Testis (tissue), 3 donors: ENCODE data around the gene NCS1. TPM values are rescaled to one million over a fixed set of nuclear protein-coding genes. Genes with fewer than 3 reads are reported as not detected.
A peak's percentile ranks its signal among the peaks of the same experiment; 100 is the strongest.

Experiments
- DNase-seq: peaks from one replicate; pipeline ENCODE4 v3.0.0-alpha.2; 2019
- H3K27ac ChIP-seq, 2 donors: fragments of 200-600 bp; sonication (generic); one replicate each; pipeline ENCODE4 v1.5.1; 2019
- H3K27me3 ChIP-seq: fragments of 200-600 bp; sonication (generic); one replicate; pipeline ENCODE4 v1.5.1; 2019
- H3K36me3 ChIP-seq: fragments of 200-600 bp; sonication (generic); one replicate; pipeline ENCODE4 v1.5.1; 2017; ENCODE audit warnings: low read depth; ENCODE audit errors: missing control alignments
- H3K4me1 ChIP-seq: fragments of 200-600 bp; sonication (generic); one replicate; pipeline ENCODE4 v1.5.1; 2019
- H3K4me3 ChIP-seq, 2 donors: fragments of 200-600 bp; sonication (generic); one replicate each; pipeline ENCODE4 v1.5.1; 2017 to 2019
- H3K9me3 ChIP-seq: fragments of 200-600 bp; sonication (generic); one replicate; pipeline ENCODE4 v1.5.1; 2017
- CTCF ChIP-seq, 3 experiments: fragments of 450-650 bp in 2 of 3; fragments of 200-600 bp in 1 of 3; sonication (generic) in 1 of 3; IDR thresholded peaks; one replicate each; pipeline ENCODE4 v1.5.1; 2016 to 2019; ENCODE audit warnings: antibody characterized with exemption in 3 of 3, mild to moderate bottlenecking in 2 of 3, moderate library complexity in 1 of 3
- POLR2A ChIP-seq: fragments of 450-650 bp; IDR thresholded peaks from one replicate; pipeline ENCODE4 v1.6.1; 2017; ENCODE audit warnings: antibody characterized with exemption, mild to moderate bottlenecking, moderate library complexity
- WGBS, 2 donors: methylation state at CpG; one replicate each; pipeline ENCODE4 v1.1.5; 2018; 5-methylcytosine and 5-hydroxymethylcytosine counted together
- intact Hi-C: fragments of 100-400 bp; cut with DNase I; formaldehyde crosslinking; loops from one replicate; pipeline ENCODE4 v1.15.1; 2023; ENCODE audit warnings: low total_unique reads
- polyA plus RNA-seq: library from polyadenylated mRNA; stranded (reverse); fragments of 350-450 nt; fragmentation: Illumina TruSeq; extraction: RNeasy Lipid Tissue Mini Kit (QIAGEN cat#74804); gene quantifications from one replicate; pipeline ENCODE4 v1.2.3, GENCODE V29; 2014; ENCODE audit warnings: low read depth, low replicate concordance; ENCODE audit not compliant: insufficient read depth
- total RNA-seq, 2 donors: library from RNA; depleted of rRNA; stranded (reverse); fragments of >200 nt; gene quantifications; one replicate each; pipeline ENCODE4 v1.2.3, GENCODE V29; 2016

NCS1 gene
- total and polyA plus RNA-seq, 3 donors from 2014 or later, result 5.2 to 13.0 (median 5.2) TPM

- H3K4me3 ChIP-seq, result no peak overlapping the region
- H3K27ac ChIP-seq, result no peak overlapping the region
- 91 to 96% methylated on average over 10 to 26 of the region's 26 CpGs for WGBS, 2 donors
- no peaks in the 10 kb centered on the region for H3K36me3 ChIP-seq
- no peaks in the 10 kb centered on the region for H3K9me3 ChIP-seq
- intact Hi-C loops, result loop anchor here (5.0 to 10.0 kb wide), 2 partner anchors 127 to 350 kb away; no protein-coding TSS in a partner anchor
- no peaks in the 10 kb centered on the region for H3K4me1 ChIP-seq
- DNase-seq, result no peak
- H3K27me3 ChIP-seq, result no peaks in the 10 kb centered on the region
- TF ChIP-seq CTCF (IDR thresholded peaks at IDR 0.05) (no peak), POLR2A (no peak)
These were observed 62.4 kb downstream of the NCS1 start for GRCh38 chr9:130234340-130235260.

GRCh38 chr9:130235558-130236435 is 63.6 kb downstream of the NCS1 start:
- H3K9me3 ChIP-seq, result no peaks in the 10 kb centered on the region
- H3K4me1 ChIP-seq, result no peaks in the 10 kb centered on the region
- intact Hi-C loops, result loop anchor here (5.0 to 10.0 kb wide), 2 partner anchors 128 to 351 kb away; no protein-coding TSS in a partner anchor
- DNase-seq, result peak; percentile 78
- 52 to 66% methylated on average over 24 to 45 of the region's 45 CpGs for whole genome bisulfite sequencing, 2 donors
- H3K36me3 ChIP-seq, result no peaks in the 10 kb centered on the region
- H3K4me3 ChIP-seq, result no peak overlapping the region
- H3K27ac ChIP-seq, result no peak overlapping the region
- TF ChIP-seq CTCF (IDR thresholded peaks at IDR 0.05) (peak; percentile 97 to 100 (median 98)), POLR2A (no peak)
- H3K27me3 ChIP-seq, result no peaks in the 10 kb centered on the region

GRCh38 chr9:130236436-130236985 is 64.3 kb downstream of the NCS1 start:
- 57 to 72% methylated on average over 9 to 10 of the region's 10 CpGs for WGBS, 2 donors
- intact Hi-C loops, result loop anchor here (5.0 to 10.0 kb wide), 2 partner anchors 129 to 352 kb away; no protein-coding TSS in a partner anchor
- no peak overlapping the region for H3K4me3 ChIP-seq
- no peak for TF ChIP-seq CTCF (IDR thresholded peaks at IDR 0.05)
- TF ChIP-seq POLR2A, result no peak
- H3K9me3 ChIP-seq, result no peaks in the 10 kb centered on the region
- no peaks in the 10 kb centered on the region for H3K4me1 ChIP-seq
- no peak for DNase-seq
- H3K27ac ChIP-seq, result no peak overlapping the region
- H3K27me3 ChIP-seq, result no peaks in the 10 kb centered on the region
- H3K36me3 ChIP-seq, result no peaks in the 10 kb centered on the region

- H3K27ac ChIP-seq, result no peak overlapping the region
- no peaks in the 10 kb centered on the region for H3K9me3 ChIP-seq
- TF ChIP-seq POLR2A (no peak), CTCF (IDR thresholded peaks at IDR 0.05) (no peak)
- H3K4me3 ChIP-seq, result no peak overlapping the region
- WGBS, 2 donors, result 84% methylated on average over 11 of the region's 11 CpGs
- no peaks in the 10 kb centered on the region for H3K36me3 ChIP-seq
- no peak for DNase-seq
- H3K4me1 ChIP-seq, result no peaks in the 10 kb centered on the region
- intact Hi-C loops, result loop anchor here (5.0 to 10.0 kb wide), 2 partner anchors 130 to 352 kb away; no protein-coding TSS in a partner anchor
- no peaks in the 10 kb centered on the region for H3K27me3 ChIP-seq
These were observed 64.9 kb downstream of the NCS1 start for GRCh38 chr9:130237076-130237475.
